CD14-positive monocyte (primary cell): ENCODE results near the gene PDE4B. TPM values are rescaled to one million over a fixed set of nuclear protein-coding genes. Genes with fewer than 3 reads are reported as not detected.

Experiments used
- DNase-seq, 3 donors: peaks; one replicate each; pipeline ENCODE4 v3.0.0-alpha.2; 2011 to 2022
- H2AFZ ChIP-seq: 2 replicates; pipeline ENCODE4 v1.6.0; 2012; ENCODE audit warnings: mild to moderate bottlenecking, low read depth, low read length, inconsistent platforms; ENCODE audit not compliant: insufficient read depth, poor library complexity, severe bottlenecking
- H3K27ac ChIP-seq, 2 donors: 1 replicate in 1 of 2; 2 replicates in 1 of 2; pipeline ENCODE4 v1.5.1; 2012 to 2013; ENCODE audit warnings: low read length in 2 of 2, control low read depth in 1 of 2, inconsistent platforms in 1 of 2, low read depth in 1 of 2, mild to moderate bottlenecking in 1 of 2
- H3K27me3 ChIP-seq, 2 donors: one replicate each; pipeline versions ENCODE4 v1.6.0 to v1.6.1; 2011 to 2013; ENCODE audit warnings: low read length in 2 of 2; ENCODE audit not compliant: control insufficient read depth in 2 of 2, insufficient read depth in 2 of 2
- H3K36me3 ChIP-seq, 2 donors: replicated peaks in 1 of 2; 1 replicate in 1 of 2; 2 replicates in 1 of 2; pipeline versions ENCODE4 v1.5.1 to v1.6.1; 2012 to 2013; ENCODE audit warnings: low read length in 2 of 2, control low read depth in 1 of 2, inconsistent platforms in 1 of 2, mild to moderate bottlenecking in 1 of 2; ENCODE audit not compliant: insufficient read depth in 2 of 2, control insufficient read depth in 1 of 2
- H3K4me1 ChIP-seq, 2 donors: 1 replicate in 1 of 2; 2 replicates in 1 of 2; pipeline versions ENCODE4 v1.5.1 to v1.6.1; 2012 to 2013; ENCODE audit warnings: low read length in 2 of 2, control low read depth in 1 of 2, inconsistent platforms in 1 of 2, mild to moderate bottlenecking in 1 of 2, moderate library complexity in 1 of 2; ENCODE audit not compliant: insufficient read depth in 2 of 2, control insufficient read depth in 1 of 2
- H3K4me2 ChIP-seq: replicated peaks from 2 replicates; pipeline ENCODE3; 2012; ENCODE audit warnings: low read length, moderate library complexity, mild to moderate bottlenecking; ENCODE audit not compliant: poor library complexity, severe bottlenecking; ENCODE audit errors: extremely low read depth
- H3K4me3 ChIP-seq, 3 experiments: fragments of 200-600 bp in 1 of 3; sonication (generic) in 1 of 3; replicated peaks in 1 of 3; 1 replicate in 2 of 3; 2 replicates in 1 of 3; pipeline ENCODE4 v1.5.1; 2011 to 2013; ENCODE audit warnings: low read length in 3 of 3, mild to moderate bottlenecking in 3 of 3, control low read depth in 2 of 3, low read depth in 2 of 3, inconsistent platforms in 1 of 3, moderate library complexity in 1 of 3
- H3K79me2 ChIP-seq: 2 replicates; pipeline ENCODE4 v1.6.0; 2012; ENCODE audit warnings: mild to moderate bottlenecking, control low read depth, inconsistent platforms, low read length, moderate library complexity; ENCODE audit not compliant: insufficient read depth
- H3K9ac ChIP-seq: 2 replicates; pipeline ENCODE4 v1.6.0; 2017; ENCODE audit warnings: low read length, mild to moderate bottlenecking; ENCODE audit not compliant: insufficient read depth, poor library complexity, severe bottlenecking
- H3K9me3 ChIP-seq, 2 donors: replicated peaks in 1 of 2; 1 replicate in 1 of 2; 2 replicates in 1 of 2; pipeline versions ENCODE4 v1.5.1 to v1.6.1; 2012 to 2013; ENCODE audit warnings: low read length in 2 of 2, control low read depth in 1 of 2; ENCODE audit not compliant: control insufficient read depth in 1 of 2, insufficient read depth in 1 of 2
- H4K20me1 ChIP-seq: 2 replicates; pipeline ENCODE4 v1.6.0; 2012; ENCODE audit warnings: mild to moderate bottlenecking, low read length, control low read depth, moderate library complexity; ENCODE audit not compliant: insufficient read depth
- H3K27ac Mint-ChIP-seq, 7 donors: one replicate each; pipeline ENCODE4 v1.8.0; 2020; ENCODE audit warnings: mild to moderate bottlenecking in 7 of 7, mixed read lengths in 7 of 7, moderate library complexity in 6 of 7, inconsistent platforms in 2 of 7
- H3K27me3 Mint-ChIP-seq, 3 donors: one replicate each; pipeline ENCODE4 v1.8.0; 2021 to 2022; ENCODE audit warnings: low read depth in 3 of 3, mild to moderate bottlenecking in 3 of 3, mixed read lengths in 3 of 3, moderate library complexity in 3 of 3, inconsistent platforms in 1 of 3
- H3K36me3 Mint-ChIP-seq, 2 donors: one replicate each; pipeline ENCODE4 v1.8.0; 2020; ENCODE audit warnings: mixed read lengths in 2 of 2, inconsistent platforms in 1 of 2, mild to moderate bottlenecking in 1 of 2
- H3K4me1 Mint-ChIP-seq: one replicate; pipeline ENCODE4 v1.8.0; 2020; ENCODE audit warnings: mild to moderate bottlenecking, mixed read lengths
- H3K4me3 Mint-ChIP-seq, 2 donors: one replicate each; pipeline ENCODE4 v1.8.0; 2020; ENCODE audit warnings: mild to moderate bottlenecking in 2 of 2, mixed read lengths in 2 of 2, moderate library complexity in 1 of 2
- H3K9me3 Mint-ChIP-seq, 7 donors: one replicate each; pipeline ENCODE4 v1.8.0; 2020 to 2022; ENCODE audit warnings: mixed read lengths in 7 of 7, mild to moderate bottlenecking in 6 of 7, moderate library complexity in 6 of 7, inconsistent platforms in 2 of 7
- WGBS: methylation state at CpG from one replicate; pipeline ENCODE4 v1.1.5; 2013; ENCODE audit warnings: missing lambda C conversion rate; ENCODE audit not compliant: insufficient coverage; 5-methylcytosine and 5-hydroxymethylcytosine counted together
- intact Hi-C, 2 donors: fragments of 100-400 bp; cut with micrococcal nuclease; formaldehyde crosslinking; loops; one replicate each; pipeline versions ENCODE4 v1.15.0 to v1.15.1; 2023
- polyA plus RNA-seq, 3 donors: library from polyadenylated mRNA; depleted of rRNA in 1 of 3; unstranded in 2 of 3; stranded (reverse) in 1 of 3; fragments of 300-500 nt in 2 of 3; fragments of >200 nt in 1 of 3; fragmentation: Illumina TruSeq in 2 of 3; gene quantifications; 1 replicate in 2 of 3; 2 replicates in 1 of 3; pipeline ENCODE4 v1.2.3, GENCODE V29; 2012 to 2021
- TF ChIP-seq, protein P1 (sequence below): fragments of 200-600 bp; IDR thresholded peaks from one replicate; pipeline ENCODE4 v1.8.0; 2022; ENCODE audit warnings: antibody characterized with exemption, mild to moderate bottlenecking

PDE4B gene
- polyA plus RNA-seq, 3 donors, result 17.2 to 52.8 (median 25.2) TPM

DNA sequence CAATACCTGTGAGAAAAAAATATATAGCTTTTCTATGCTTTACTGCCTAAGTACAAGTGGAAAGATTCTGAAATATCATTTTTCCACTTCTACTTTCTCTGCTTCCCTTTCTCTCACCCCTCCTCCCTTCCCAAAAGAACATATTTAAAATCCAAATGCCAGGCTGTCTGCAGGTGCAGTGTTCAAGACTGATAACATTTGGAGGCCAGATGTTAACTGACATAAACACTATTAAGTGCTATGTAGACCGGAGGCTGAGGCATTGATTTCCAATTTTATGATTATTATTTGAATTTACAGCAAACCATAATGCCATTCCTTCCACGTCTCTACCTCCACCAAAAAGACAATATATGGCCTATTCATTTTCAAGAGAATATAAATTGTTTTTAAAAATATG is 444.3 kb downstream of the PDE4B start:
- TF ChIP-seq, protein P1, sequence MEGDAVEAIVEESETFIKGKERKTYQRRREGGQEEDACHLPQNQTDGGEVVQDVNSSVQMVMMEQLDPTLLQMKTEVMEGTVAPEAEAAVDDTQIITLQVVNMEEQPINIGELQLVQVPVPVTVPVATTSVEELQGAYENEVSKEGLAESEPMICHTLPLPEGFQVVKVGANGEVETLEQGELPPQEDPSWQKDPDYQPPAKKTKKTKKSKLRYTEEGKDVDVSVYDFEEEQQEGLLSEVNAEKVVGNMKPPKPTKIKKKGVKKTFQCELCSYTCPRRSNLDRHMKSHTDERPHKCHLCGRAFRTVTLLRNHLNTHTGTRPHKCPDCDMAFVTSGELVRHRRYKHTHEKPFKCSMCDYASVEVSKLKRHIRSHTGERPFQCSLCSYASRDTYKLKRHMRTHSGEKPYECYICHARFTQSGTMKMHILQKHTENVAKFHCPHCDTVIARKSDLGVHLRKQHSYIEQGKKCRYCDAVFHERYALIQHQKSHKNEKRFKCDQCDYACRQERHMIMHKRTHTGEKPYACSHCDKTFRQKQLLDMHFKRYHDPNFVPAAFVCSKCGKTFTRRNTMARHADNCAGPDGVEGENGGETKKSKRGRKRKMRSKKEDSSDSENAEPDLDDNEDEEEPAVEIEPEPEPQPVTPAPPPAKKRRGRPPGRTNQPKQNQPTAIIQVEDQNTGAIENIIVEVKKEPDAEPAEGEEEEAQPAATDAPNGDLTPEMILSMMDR, result no peak
- H3K27me3 Mint-ChIP-seq, result peaks cover 0 to 5% (median 4%) of the 10 kb centered on the region in 3 donors
- Histone ChIP-seq H4K20me1 (no peaks in the 10 kb centered on the region), H3K79me2 (no peaks in the 10 kb centered on the region), H3K9me3 (no peaks in the 10 kb centered on the region), H3K9ac (no peak overlapping the region), H3K4me3 (no peak overlapping the region), H3K4me1 (no peaks in the 10 kb centered on the region), H2AFZ (no peak overlapping the region), H3K27me3 (no peaks in the 10 kb centered on the region), H3K4me2 (no peak overlapping the region), H3K36me3 (no peaks in the 10 kb centered on the region), H3K27ac (no peak overlapping the region)
- no peak for DNase-seq
- no peak overlapping the region for H3K4me3 Mint-ChIP-seq
- H3K9me3 Mint-ChIP-seq, result no peaks in the 10 kb centered on the region
- intact Hi-C loops, result no loop called here
- WGBS, result no CpG with 5 or more reads among the region's 2 CpGs
- peaks cover 4% of the 10 kb centered on the region for H3K4me1 Mint-ChIP-seq
- no peak overlapping the region for H3K27ac Mint-ChIP-seq
- H3K36me3 Mint-ChIP-seq, result no peaks in the 10 kb centered on the region

DNA sequence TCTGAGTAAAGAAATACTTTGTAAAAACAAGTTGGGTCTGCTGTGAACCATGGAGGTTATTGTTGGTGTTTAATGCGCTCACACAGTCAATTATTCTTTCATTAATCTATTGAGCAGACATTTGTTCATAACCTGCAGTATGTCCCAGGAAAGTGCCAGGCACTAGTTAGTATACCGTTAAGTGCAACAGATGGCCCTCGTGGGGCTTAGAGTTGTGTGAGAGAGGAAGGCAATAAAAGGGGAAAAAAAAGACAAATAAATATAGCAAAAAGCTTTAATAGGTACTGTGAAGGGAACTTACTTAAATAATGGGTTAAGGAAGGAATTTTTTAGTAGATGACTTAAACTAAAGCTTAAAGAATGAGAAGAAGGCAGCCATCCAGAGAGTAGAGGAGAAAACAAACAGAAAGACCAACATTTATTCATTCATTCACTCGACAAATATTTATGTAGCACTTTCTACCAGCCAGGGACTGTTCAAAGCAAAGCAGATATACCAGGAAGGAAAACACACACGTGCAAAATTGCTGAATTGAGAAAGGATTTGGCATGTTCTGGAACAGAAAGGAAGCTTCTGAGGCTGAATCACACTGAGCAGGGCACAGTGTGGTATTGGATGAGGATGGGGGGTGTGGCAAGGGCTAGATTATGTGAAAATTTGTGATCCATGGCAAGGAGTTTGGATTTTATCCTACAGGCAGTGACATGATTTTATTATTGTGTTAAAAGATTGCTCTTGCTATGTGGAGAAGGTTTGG is 445.2 kb downstream of the PDE4B start:
- no peak overlapping the region for H3K4me3 Mint-ChIP-seq
- Histone ChIP-seq H3K27ac (no peak overlapping the region), H3K4me2 (no peak overlapping the region), H4K20me1 (no peaks in the 10 kb centered on the region), H3K4me3 (no peak overlapping the region), H3K79me2 (no peaks in the 10 kb centered on the region), H3K9ac (no peak overlapping the region), H3K9me3 (no peaks in the 10 kb centered on the region), H3K27me3 (no peaks in the 10 kb centered on the region), H3K36me3 (no peaks in the 10 kb centered on the region), H2AFZ (no peak overlapping the region), H3K4me1 (no peaks in the 10 kb centered on the region)
- peaks cover 0 to 3% (median 1%) of the 10 kb centered on the region in 3 donors for H3K27me3 Mint-ChIP-seq
- DNase-seq, result no peak
- H3K27ac Mint-ChIP-seq, result no peak overlapping the region
- peaks cover 4% of the 10 kb centered on the region for H3K4me1 Mint-ChIP-seq
- intact Hi-C loops, result no loop called here
- WGBS, result 20% methylated on average over 1 of the region's 5 CpGs
- no peaks in the 10 kb centered on the region for H3K36me3 Mint-ChIP-seq
- no peaks in the 10 kb centered on the region for H3K9me3 Mint-ChIP-seq
- TF ChIP-seq, protein P1, result no peak
